GM06990 (cell line): ENCODE data around the gene CRY2.

ENCODE experiments used
- DNase-seq: peaks from one replicate; pipeline ENCODE4 v3.0.0-alpha.2; 2011; ENCODE audit not compliant: insufficient read length; ENCODE audit errors: extremely low read depth
- H3K27me3 ChIP-seq: replicated peaks from 2 replicates; pipeline ENCODE4 v1.6.0; 2011; ENCODE audit warnings: low read length; ENCODE audit not compliant: control insufficient read depth, insufficient read depth
- H3K36me3 ChIP-seq: 2 replicates; pipeline ENCODE4 v1.5.1; 2011; ENCODE audit warnings: low read length; ENCODE audit not compliant: control insufficient read depth, insufficient read depth
- H3K4me3 ChIP-seq: replicated peaks from 2 replicates; pipeline ENCODE4 v1.5.1; 2011; ENCODE audit warnings: low read depth, mild to moderate bottlenecking, control low read depth, low read length
- TF ChIP-seq, protein P1 (sequence below): IDR thresholded peaks from 2 replicates; pipeline ENCODE4 v1.5.1; 2011; ENCODE audit warnings: low read length, control low read depth, mild to moderate bottlenecking, inconsistent platforms; ENCODE audit not compliant: insufficient read depth, poor library complexity, severe bottlenecking

Gene CRY2

DNA sequence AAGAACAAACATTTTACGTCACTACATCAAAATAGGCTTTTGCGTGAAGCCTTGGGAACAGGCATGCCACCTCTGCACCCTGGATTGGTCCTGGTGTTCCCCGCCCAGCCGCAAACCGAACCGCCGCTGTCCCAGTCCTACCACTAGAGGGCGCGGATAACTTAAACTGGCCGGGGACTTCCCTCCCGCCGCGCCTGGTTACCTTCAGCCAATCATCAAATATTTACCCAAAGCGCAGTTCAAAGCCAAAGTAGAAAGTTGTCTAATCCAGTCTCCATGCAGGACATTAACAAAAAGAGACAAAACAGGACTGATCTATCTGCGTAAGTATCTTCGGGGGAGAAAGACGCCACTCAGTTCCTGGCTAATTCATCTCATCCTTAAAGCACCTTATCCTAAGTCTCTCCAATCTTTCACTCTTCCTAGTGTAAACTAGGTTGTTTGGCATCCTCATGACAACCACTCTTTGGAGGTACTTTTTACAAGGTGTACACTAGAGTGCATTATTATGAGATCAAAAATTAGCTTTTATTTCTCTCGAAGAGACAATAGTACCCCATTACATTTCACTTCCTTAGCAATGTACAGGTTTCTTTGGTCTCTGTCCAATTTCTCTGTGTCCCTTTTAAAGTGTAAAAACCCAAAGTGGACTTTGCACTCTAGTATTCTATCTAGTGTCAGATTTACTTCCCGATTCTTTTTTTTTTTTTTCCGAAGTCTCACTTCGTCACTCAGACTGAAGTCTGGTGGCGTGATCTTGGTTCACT is 3.9 kb upstream of the CRY2 start:
- H3K4me3 ChIP-seq, result no peak overlapping the region
- H3K27me3 ChIP-seq, result no peaks in the 10 kb centered on the region
- no peaks in the 10 kb centered on the region for H3K36me3 ChIP-seq
- DNase-seq, result peak; percentile 71
- TF ChIP-seq, protein P1, sequence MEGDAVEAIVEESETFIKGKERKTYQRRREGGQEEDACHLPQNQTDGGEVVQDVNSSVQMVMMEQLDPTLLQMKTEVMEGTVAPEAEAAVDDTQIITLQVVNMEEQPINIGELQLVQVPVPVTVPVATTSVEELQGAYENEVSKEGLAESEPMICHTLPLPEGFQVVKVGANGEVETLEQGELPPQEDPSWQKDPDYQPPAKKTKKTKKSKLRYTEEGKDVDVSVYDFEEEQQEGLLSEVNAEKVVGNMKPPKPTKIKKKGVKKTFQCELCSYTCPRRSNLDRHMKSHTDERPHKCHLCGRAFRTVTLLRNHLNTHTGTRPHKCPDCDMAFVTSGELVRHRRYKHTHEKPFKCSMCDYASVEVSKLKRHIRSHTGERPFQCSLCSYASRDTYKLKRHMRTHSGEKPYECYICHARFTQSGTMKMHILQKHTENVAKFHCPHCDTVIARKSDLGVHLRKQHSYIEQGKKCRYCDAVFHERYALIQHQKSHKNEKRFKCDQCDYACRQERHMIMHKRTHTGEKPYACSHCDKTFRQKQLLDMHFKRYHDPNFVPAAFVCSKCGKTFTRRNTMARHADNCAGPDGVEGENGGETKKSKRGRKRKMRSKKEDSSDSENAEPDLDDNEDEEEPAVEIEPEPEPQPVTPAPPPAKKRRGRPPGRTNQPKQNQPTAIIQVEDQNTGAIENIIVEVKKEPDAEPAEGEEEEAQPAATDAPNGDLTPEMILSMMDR, result peak; percentile 96

DNA sequence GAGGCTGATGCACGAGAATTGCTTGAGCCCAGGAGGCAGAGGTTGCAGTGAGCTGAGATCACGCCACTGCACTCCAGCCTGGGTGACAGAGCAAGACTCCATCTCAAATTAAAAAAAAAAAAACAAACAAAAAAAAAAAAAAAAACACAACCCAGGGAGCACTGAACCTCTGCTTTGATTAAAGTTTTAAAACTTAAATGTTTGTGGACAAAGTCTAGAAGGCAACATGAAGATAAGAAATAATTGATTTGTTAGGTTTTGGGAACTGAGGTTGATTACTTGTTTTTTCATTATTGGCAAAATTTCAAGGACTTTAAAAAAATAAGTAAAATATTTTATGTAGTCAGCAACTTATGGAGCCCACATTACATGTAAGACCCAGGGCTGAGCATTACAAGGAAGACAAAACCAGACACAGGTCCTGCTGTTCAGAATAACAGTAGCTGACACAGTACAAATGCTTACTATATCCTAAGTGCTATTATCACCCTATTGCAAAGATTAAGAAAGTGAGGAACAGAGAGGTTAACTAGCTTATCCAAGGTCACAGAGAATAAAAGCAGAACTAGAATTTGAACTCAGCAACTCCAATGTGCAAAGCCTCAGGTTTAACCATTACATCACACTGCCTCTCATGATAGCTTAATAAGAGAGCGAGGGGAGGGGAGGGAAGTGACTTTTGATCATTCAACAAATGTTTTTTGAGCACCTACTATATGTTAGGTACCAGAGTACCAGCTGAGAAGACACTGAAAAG is 2.3 kb upstream of the CRY2 start:
- H3K36me3 ChIP-seq, result no peaks in the 10 kb centered on the region
- TF ChIP-seq, protein P1, result no peak
- no peak overlapping the region for H3K4me3 ChIP-seq
- no peak for DNase-seq
- no peaks in the 10 kb centered on the region for H3K27me3 ChIP-seq

DNA sequence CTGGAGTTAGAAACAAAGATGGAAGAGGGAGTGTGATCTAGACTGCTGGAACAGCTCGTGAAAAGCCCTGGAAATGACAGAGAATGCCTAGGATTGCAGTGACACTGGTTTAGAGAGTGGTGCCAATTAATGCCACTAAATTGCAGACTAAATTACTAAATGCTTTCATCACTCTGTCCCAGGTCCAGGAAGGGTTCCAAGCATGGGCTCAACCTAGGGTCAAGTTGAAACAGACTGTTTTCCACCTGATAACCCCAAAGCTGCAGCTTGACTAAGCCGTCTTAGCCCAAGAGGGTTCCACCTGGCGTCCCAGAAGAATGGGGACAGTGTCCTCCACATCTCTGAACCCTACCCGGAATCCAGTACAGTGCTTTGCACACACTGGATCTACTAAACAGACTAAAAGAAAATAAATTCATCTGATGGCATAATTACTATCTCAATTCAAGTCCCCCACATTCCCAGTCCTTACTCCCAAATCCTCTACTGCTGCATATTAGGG is 1.1 kb upstream of the CRY2 start:
- no peaks in the 10 kb centered on the region for H3K36me3 ChIP-seq
- DNase-seq, result no peak
- no peaks in the 10 kb centered on the region for H3K27me3 ChIP-seq
- no peak overlapping the region for H3K4me3 ChIP-seq
- TF ChIP-seq, protein P1, result no peak

DNA sequence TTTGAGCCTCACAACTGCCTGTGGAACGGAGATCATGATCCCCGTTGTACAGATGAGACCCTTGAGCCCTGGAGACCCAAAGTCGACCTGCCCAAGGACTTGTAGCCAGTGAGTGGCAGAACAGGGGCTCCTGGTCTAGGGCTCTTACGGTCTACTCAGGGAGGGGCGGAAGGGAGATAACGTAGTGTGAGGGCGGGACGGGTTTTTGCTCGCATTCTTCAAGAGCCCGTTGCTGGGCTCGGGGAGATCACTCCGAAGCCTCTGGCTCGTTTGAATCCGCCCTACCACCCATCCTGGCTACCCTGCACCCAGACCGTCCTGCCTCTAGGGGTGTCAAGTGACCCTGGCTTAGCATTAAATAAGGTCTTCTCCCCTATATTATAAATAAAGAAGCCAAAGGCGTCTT is 639 bp downstream of the CRY2 start:
- Histone ChIP-seq H3K4me3 (peak overlapping the region; percentile 95), H3K27me3 (no peaks in the 10 kb centered on the region), H3K36me3 (no peaks in the 10 kb centered on the region)
- peak; percentile 56 for DNase-seq
- TF ChIP-seq, protein P1, result no peak

DNA sequence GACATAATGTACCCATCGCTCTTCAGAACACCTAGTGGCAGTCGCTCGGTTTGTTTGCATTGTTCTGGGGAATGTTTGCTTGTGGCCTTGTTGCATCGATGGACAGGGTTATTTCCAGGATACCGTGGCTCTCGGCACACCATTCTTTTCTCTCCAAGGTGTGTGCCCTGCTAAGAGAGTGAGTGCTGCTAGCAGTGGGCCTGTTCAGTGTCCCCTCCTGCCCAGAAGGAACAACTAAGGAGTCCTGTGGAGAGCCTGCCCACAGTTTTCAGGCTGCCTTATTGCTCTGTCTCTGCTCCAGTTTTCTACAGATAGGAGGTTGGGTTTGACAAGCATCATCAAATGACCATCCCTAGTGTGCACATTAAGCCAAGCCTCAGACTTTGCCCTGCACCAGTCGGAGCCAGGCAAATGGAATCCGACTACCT is 1.4 kb downstream of the CRY2 start:
- H3K4me3 ChIP-seq, result peak overlapping the region; percentile 95; the same call in 1 of the 2 replicates
- no peaks in the 10 kb centered on the region for H3K36me3 ChIP-seq
- TF ChIP-seq, protein P1, result no peak
- no peak for DNase-seq
- no peaks in the 10 kb centered on the region for H3K27me3 ChIP-seq
